GM12878 (cell line): ENCODE results near the gene GOLPH3.

Experiments
- HCFC1 ChIP-seq: fragments of 150-350 bp; IDR thresholded peaks from 2 replicates; pipeline ENCODE4 v1.6.1; 2014; ENCODE audit warnings: low read length
- POLR2AphosphoS5 ChIP-seq: IDR thresholded peaks from 2 replicates; pipeline ENCODE4 v1.6.1; 2011; ENCODE audit warnings: mild to moderate bottlenecking, low read length, inconsistent platforms
- SMC3 ChIP-seq: IDR thresholded peaks from 2 replicates; pipeline ENCODE4 v1.6.1; 2011; ENCODE audit warnings: low read length, improper control_type of control experiment, borderline replicate concordance
- TF ChIP-seq, protein P1 (sequence below): IDR thresholded peaks from 2 replicates; pipeline ENCODE4 v1.6.1; 2011; ENCODE audit warnings: low read depth, mild to moderate bottlenecking, low read length, moderate library complexity, borderline replicate concordance; ENCODE audit errors: extremely low read depth
- TF ChIP-seq, protein P2 (sequence below): fragments of 450-650 bp; IDR thresholded peaks from 2 replicates; pipeline ENCODE4 v1.6.1; 2017; ENCODE audit warnings: mild to moderate bottlenecking
- TF ChIP-seq, protein P3 (sequence below), 3 experiments: IDR thresholded peaks in 2 of 3; conservative IDR thresholded peaks in 1 of 3; 2 replicates each; pipeline ENCODE4 v1.5.1; 2011; ENCODE audit warnings: low read depth in 3 of 3, low read length in 3 of 3, mild to moderate bottlenecking in 3 of 3, control low read depth in 2 of 3, moderate library complexity in 2 of 3, inconsistent platforms in 1 of 3, mixed read lengths in 1 of 3; ENCODE audit not compliant: control insufficient read depth in 2 of 3, insufficient read depth in 1 of 3; ENCODE audit errors: extremely low read depth in 1 of 3

DNA sequence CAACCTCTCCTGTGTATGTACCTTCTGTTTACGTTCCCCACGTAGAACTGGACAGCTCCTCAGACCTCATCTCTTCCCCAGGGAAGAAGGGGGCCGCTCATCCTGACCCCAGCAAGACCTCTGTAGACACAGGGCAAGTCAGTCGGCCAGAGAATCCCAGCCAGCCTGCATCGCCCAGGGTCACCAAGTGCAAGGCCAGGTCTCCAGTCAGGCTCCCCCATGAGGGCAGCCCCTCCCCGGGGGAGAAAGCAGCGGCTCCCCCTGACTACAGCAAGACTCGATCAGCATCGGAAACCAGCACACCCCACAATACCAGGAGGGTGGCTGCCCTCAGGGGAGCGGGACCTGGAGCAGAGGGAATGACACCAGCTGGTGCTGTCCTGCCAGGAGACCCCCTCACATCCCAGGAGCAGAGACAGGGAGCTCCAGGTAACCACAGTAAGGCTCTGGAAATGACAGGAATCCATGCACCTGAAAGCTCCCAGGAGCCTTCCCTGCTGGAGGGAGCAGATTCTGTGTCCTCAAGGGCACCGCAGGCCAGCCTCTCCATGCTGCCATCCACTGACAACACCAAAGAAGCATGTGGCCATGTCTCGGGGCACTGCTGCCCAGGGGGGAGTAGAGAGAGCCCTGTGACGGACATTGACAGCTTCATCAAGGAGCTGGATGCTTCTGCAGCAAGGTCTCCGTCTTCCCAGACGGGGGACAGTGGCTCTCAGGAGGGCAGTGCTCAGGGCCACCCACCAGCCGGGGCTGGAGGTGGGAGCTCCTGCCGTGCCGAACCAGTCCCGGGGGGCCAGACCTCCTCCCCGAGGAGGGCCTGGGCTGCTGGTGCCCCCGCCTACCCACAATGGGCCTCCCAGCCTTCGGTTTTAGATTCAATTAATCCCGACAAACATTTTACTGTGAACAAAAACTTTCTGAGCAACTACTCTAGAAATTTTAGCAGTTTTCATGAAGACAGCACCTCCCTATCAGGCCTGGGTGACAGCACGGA, 86.7 kb downstream of the GOLPH3 start:
- TF ChIP-seq POLR2AphosphoS5 = no peak
- TF ChIP-seq, protein P1, sequence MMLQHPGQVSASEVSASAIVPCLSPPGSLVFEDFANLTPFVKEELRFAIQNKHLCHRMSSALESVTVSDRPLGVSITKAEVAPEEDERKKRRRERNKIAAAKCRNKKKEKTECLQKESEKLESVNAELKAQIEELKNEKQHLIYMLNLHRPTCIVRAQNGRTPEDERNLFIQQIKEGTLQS = no peak
- TF ChIP-seq SMC3 = no peak
- TF ChIP-seq, protein P2, sequence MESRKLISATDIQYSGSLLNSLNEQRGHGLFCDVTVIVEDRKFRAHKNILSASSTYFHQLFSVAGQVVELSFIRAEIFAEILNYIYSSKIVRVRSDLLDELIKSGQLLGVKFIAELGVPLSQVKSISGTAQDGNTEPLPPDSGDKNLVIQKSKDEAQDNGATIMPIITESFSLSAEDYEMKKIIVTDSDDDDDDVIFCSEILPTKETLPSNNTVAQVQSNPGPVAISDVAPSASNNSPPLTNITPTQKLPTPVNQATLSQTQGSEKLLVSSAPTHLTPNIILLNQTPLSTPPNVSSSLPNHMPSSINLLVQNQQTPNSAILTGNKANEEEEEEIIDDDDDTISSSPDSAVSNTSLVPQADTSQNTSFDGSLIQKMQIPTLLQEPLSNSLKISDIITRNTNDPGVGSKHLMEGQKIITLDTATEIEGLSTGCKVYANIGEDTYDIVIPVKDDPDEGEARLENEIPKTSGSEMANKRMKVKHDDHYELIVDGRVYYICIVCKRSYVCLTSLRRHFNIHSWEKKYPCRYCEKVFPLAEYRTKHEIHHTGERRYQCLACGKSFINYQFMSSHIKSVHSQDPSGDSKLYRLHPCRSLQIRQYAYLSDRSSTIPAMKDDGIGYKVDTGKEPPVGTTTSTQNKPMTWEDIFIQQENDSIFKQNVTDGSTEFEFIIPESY = no peak
- no peak for TF ChIP-seq HCFC1
- TF ChIP-seq, protein P3, sequence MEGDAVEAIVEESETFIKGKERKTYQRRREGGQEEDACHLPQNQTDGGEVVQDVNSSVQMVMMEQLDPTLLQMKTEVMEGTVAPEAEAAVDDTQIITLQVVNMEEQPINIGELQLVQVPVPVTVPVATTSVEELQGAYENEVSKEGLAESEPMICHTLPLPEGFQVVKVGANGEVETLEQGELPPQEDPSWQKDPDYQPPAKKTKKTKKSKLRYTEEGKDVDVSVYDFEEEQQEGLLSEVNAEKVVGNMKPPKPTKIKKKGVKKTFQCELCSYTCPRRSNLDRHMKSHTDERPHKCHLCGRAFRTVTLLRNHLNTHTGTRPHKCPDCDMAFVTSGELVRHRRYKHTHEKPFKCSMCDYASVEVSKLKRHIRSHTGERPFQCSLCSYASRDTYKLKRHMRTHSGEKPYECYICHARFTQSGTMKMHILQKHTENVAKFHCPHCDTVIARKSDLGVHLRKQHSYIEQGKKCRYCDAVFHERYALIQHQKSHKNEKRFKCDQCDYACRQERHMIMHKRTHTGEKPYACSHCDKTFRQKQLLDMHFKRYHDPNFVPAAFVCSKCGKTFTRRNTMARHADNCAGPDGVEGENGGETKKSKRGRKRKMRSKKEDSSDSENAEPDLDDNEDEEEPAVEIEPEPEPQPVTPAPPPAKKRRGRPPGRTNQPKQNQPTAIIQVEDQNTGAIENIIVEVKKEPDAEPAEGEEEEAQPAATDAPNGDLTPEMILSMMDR (IDR thresholded peaks at IDR 0.05 in 2 of 3, conservative IDR thresholded peaks at IDR 0.05 in 1 of 3; ENCODE audit: control insufficient read depth in 2 of 3, extremely low read depth in 1 of 3, insufficient read depth in 1 of 3, low read depth in 3 of 3, low read length in 3 of 3) = no peak
